DLD1 (cell line): ENCODE data around the gene IQCK.

Experiments used
- in situ Hi-C: cut with HindIII; loops from 2 replicates; pipeline ENCODE4 v1.10.0; 2017; ENCODE audit warnings: low sequenced_read_pairs

The IQCK gene

GRCh38 chr16:19698480-19699465 lies 19.3 kb upstream of the IQCK start:
- in situ Hi-C loops, result no loop called here

GRCh38 chr16:19699472-19699871 lies 18.6 kb upstream of the IQCK start:
- in situ Hi-C loops, result no loop called here

DNA sequence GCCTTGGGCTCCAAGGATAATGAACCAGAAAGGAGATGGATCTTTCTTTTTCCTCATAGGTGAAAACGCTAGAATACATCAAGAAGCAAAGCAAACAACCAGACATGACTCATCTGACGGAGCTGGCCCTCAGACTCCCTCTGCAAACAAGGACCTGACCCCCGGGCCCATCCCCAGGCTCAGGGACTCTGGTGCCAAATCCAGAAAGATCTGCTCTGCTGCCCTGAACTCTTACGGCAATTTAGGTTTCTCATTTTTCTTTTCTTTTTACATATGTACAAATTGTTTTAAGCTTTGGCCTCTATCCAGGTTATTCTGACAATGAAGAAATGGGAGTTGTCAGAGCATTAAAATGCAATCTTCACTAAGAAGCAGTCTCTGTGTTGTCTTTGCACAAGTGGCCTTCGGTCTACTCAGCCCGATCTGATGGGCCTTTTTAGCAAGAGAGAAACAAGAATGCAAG lies 17.7 kb upstream of the IQCK start:
- in situ Hi-C loops, result no loop called here

- in situ Hi-C loops, result no loop called here
These were observed 17.0 kb upstream of the IQCK start for GRCh38 chr16:19701091-19701490.

DNA sequence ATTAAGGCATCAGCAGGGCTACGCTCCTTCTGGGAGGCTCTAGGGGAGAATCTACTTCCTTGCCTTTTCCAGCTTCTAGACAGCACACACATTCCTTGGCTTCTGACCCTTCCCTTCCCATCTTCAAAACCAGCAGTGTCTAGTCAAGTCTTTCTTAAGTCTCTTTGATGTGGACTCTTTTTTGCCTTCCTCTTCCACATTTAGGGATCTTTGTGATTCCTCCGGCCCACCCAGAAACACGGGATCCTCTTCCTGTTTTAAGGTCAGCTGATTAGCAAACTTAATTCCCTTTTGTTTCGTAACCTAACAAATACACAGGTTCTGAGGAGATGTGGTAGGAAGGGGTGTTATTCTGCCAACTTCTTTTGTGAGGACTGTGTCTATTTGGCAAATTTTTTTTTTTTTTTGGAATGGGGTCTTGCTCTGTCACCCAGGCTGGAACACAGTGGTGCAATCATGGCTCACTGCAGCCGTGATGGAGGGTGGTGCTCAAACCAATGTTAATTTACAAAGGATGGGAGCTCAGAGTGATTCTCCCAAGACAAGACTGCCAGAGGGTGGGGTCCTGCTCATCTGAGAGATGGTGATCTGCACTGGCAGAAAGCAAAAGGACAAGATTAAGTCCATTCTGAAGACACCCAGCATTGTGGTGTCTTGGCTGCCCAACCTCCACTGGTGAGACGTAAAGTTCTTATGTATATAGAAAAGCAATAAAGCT lies 14.7 kb upstream of the IQCK start:
- in situ Hi-C loops, result no loop called here

- in situ Hi-C loops, result no loop called here
These were observed 13.5 kb upstream of the IQCK start for GRCh38 chr16:19704321-19705145.

GRCh38 chr16:19705146-19705501 lies 12.9 kb upstream of the IQCK start:
- in situ Hi-C loops, result no loop called here

DNA sequence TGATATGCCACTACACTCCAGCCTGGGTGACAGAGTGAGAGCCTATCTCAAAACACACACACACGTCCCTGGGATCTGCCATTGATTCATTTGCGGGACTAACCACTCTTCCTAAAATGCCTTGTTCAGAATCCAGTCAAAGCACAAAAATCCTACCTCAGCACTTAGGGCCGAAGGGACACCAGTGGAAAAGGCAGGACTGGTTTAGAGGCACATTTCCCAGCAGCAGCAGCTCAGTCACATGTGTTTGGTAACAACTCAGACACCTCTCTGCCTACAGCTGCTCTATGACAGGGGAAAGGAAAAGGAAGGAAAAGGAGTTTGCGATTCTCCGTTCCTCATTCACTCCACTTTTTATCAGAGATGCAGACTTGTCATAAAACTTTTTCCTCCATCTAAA lies 12.2 kb upstream of the IQCK start:
- in situ Hi-C loops, result no loop called here

- in situ Hi-C loops, result no loop called here
These were observed 11.2 kb upstream of the IQCK start for GRCh38 chr16:19706846-19707245.

DNA sequence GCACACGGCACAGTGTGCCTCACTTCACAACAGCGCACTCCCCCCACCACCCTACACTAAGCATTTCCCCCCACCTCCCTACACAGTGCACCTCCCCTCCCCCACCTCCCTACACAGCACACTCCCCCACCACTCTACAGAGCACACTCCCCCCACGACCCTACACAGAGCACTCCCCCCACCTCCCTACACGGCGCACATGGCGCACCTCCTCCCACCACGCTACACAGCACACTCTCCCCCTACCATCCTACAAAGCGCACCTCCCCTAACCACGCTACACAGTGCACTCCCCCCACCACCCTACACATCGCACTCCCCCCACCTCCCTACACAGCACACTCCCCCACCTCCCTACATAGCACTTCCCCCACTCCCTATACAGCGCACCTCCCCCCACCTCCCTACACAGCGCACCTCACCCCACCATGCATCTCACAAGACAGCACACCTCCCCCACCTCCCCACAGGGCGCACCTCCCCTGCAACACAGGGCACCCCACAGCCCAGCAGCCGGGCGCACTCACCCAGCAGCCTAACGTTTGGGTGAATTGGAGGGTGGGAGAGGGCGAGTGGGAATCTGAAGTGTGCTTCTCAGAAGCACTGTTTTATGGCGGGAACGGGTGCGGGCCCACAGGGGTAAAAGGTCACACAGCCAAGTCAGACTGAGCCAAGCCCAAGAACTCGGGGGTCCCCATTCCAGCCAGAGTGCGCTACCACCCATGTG lies 10.3 kb upstream of the IQCK start:
- in situ Hi-C loops, result no loop called here

- in situ Hi-C loops, result no loop called here
These were observed 9.5 kb upstream of the IQCK start for GRCh38 chr16:19708296-19709205.

DNA sequence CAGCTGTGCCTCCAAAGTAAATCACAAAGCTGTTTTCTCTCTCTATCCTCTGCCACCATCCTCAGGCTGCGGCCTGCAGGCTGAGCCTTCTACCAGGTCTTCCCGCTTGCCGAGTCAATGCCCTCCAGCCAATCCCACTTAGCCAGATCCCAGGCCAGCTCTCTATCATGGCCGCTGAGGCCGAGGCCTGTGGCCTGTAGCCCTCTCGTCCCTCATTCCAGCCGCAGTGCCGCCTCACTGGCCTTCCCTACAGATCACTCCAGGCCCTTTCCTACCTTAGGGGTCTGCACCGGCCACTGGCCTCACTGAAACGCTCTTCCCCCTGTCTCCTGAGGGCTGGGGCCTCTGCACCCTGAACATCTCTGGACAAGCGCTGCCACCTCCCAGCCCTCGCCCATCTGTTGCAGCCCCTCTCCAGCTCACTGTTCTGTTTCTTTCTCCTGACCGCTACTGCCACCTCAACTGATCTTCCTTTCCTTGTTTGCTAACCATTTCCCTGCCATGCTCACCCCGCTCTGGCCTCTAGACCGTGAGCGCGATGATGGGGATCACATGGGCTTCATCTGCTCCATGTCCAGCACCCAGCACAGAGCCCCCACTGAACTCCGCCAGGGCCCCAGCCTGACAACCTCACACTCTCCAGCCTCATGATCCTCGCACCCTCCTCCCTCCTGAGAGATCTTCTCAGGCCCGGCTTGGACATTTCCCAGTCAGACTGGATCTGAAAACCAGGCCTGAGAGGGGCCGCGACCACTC lies 8.5 kb upstream of the IQCK start:
- in situ Hi-C loops, result no loop called here

DNA sequence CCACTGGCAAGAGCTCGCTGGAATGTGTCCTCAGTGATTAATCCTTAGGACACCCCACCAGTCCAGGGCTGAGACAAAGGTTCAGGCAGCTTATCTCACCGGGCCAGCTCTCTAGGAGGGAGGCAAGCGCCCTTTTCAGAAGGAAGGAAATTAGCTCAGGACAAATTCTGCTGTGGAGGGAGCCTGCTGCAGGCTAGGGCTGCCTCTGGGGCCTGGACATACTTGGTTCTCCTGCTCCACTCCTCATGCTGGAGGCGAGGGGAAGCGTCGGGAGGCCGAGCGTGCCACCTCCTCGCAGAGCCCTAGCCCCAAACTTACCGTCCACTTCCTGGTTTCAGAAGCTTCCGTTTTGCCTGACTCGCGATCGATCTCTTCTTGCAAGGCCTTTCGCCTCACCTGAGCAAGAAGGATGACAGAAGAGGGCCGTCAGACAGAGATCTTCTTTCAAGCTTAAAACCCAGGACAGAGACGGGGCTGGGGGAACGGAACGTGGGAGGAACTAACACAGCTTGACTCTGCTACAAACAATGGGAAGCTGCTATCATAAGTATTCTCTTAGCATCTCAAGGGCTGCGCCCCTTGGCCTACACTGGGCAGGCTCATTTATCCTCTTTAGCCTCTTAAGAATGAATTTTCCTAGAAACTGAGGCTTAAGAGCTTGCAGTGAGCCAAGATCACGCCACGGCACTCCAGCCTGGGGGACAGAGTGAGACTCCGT lies 7.7 kb upstream of the IQCK start:
- in situ Hi-C loops, result no loop called here

GRCh38 chr16:19710991-19711545 lies 7.0 kb upstream of the IQCK start:
- in situ Hi-C loops, result no loop called here

DNA sequence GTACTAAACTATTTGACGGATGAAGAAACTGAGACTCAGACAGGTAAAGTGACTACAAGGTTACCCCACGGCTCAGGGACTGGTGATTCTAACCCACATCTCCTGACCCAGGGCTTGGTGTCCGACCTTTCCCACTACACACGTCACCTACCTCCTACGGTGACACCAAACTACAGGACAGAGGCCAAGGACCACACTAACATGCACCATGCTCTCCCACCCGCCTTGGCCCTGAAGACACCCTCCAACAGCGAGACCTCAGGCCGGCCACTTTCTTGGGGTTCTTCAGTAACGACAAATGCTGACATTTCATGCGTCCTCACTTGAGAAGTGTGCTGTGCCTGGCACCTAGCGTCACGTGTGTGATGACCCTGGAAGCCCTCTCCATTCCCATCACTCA lies 6.4 kb upstream of the IQCK start:
- in situ Hi-C loops, result no loop called here

DNA sequence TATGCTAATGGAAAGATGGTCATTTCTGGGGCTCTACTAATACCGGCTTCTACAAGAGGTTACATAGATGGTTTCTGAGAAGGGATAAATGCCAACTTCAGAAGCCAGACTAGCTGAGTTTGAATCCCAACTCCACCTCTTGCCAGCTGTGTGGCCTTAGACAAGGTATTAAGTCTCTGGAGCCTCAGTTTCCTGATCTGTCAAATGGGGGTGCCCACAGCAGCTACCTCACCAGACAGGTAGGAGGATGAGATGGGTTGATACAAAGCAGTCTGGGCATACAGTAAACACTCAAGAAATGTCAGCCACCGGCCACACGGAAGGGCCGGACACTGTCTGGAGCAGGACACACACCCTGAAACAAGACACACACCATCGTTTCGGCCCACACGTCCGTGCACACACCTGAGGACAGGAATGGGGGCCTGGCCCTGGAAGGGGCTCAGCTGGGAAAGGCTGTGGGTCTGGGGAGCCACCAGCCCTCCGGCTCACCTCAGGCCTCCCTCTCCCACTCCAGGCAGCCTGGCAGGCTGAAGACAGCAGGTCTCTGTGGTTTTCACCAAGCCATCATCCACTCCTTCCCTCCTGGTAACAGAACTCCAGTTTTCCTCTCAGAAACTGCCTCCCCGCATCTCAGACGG lies 5.5 kb upstream of the IQCK start:
- in situ Hi-C loops, result no loop called here

GRCh38 chr16:19713697-19714096 lies 4.4 kb upstream of the IQCK start:
- in situ Hi-C loops, result no loop called here
